T-helper 17 cell (primary cell): ENCODE results near the gene EMC6. TPM values are rescaled to one million over a fixed set of nuclear protein-coding genes. Genes with fewer than 3 reads are reported as not detected.
A peak's percentile ranks its signal among the peaks of the same experiment; 100 is the strongest.

Source experiments
- ATAC-seq: fragments of 150-1000 bp; cut with Tn5 transposase; 2 replicates; pipeline ENCODE4 v1.10.0; 2021; ENCODE audit warnings: mild to moderate bottlenecking, moderate library complexity
- DNase-seq, 3 donors: peaks; one replicate each; pipeline versions ENCODE4 v3.0.0 to v3.0.0-alpha.2; 2020 to 2021
- H3K9me3 ChIP-seq: one replicate; pipeline ENCODE4 v1.7.0; 2013; ENCODE audit warnings: low read length, mild to moderate bottlenecking; ENCODE audit not compliant: control insufficient read depth, poor library complexity, severe bottlenecking
- H3K27ac Mint-ChIP-seq: one replicate; pipeline ENCODE4 v1.8.0; 2022; ENCODE audit warnings: mild to moderate bottlenecking, moderate library complexity, mixed read lengths
- H3K27me3 Mint-ChIP-seq: one replicate; pipeline ENCODE4 v1.8.0; 2022; ENCODE audit warnings: mixed read lengths
- H3K36me3 Mint-ChIP-seq: one replicate; pipeline ENCODE4 v1.8.0; 2022; ENCODE audit warnings: low read depth, mixed read lengths
- H3K4me1 Mint-ChIP-seq: one replicate; pipeline ENCODE4 v1.8.0; 2022; ENCODE audit warnings: mild to moderate bottlenecking, mixed read lengths
- H3K4me3 Mint-ChIP-seq: one replicate; pipeline ENCODE4 v1.8.0; 2022; ENCODE audit warnings: mild to moderate bottlenecking, moderate library complexity, mixed read lengths
- total RNA-seq, 4 donors: library from RNA in 2 of 4; stranded (reverse) in 2 of 4; gene quantifications; one replicate each; pipeline ENCODE4 v1.2.3 and lab custom pipeline; 2022 to 2026

The EMC6 gene
- total RNA-seq, 2 donors from 2014 or later = 23.0 to 28.7 TPM

GRCh38 chr17:3718201-3718600, 49.6 kb downstream of the EMC6 start:
- Mint-ChIP-seq H3K4me1 (peaks cover 19% of the 10 kb centered on the region), H3K36me3 (peaks cover 4% of the 10 kb centered on the region), H3K4me3 (no peak overlapping the region), H3K27ac (peak overlapping the region; percentile 53), H3K27me3 (no peaks in the 10 kb centered on the region)
- ATAC-seq = no peak
- no peak for DNase-seq
- H3K9me3 ChIP-seq = no peaks in the 10 kb centered on the region

- no peaks in the 10 kb centered on the region for H3K27me3 Mint-ChIP-seq
- no peak for ATAC-seq
- no peak for DNase-seq
- no peak overlapping the region for H3K27ac Mint-ChIP-seq
- H3K4me3 Mint-ChIP-seq = no peak overlapping the region
- H3K9me3 ChIP-seq = no peaks in the 10 kb centered on the region
- peaks cover 4% of the 10 kb centered on the region for H3K36me3 Mint-ChIP-seq
- peaks cover 19% of the 10 kb centered on the region for H3K4me1 Mint-ChIP-seq
Observed at GRCh38 chr17:3719265-3719664, 50.7 kb downstream of the EMC6 start.

Other genes with a start within 250 kb of the EMC6 start
- gene OR1E2, start 235.0 kb upstream of the EMC6 start, total RNA-seq = not detected
- under 1 TPM in 1 of 2 donors, not detected in 1; 0.22 TPM for gene SPATA22, start 197.0 kb upstream of the EMC6 start, total RNA-seq
- not detected for gene ASPA, start 192.8 kb upstream of the EMC6 start, total RNA-seq
- gene TRPV3, start 111.0 kb upstream of the EMC6 start, total RNA-seq = under 1 TPM; 0.27 to 0.55 TPM
- 1 to 10 TPM; 3.2 to 4.0 TPM for gene TRPV1, start 59.4 kb upstream of the EMC6 start, total RNA-seq
- gene SHPK, start 32.6 kb upstream of the EMC6 start, total RNA-seq = 1 to 10 TPM; 5.3 to 6.4 TPM
- 1 to 10 TPM; 6.9 to 7.4 TPM for gene CTNS, start 32.1 kb upstream of the EMC6 start, total RNA-seq
- 10 to 100 TPM in 1 of 2 donors, 1 to 10 TPM in 1; 9.1 to 32.9 TPM for gene TAX1BP3, start 234 bp upstream of the EMC6 start, total RNA-seq
- 10 to 100 TPM; 21.8 to 34.2 TPM for gene P2RX5, start 27.3 kb downstream of the EMC6 start, total RNA-seq
- under 1 TPM; 0.22 to 0.31 TPM for gene HASPIN, start 55.1 kb downstream of the EMC6 start, total RNA-seq
- gene ITGAE, start 132.4 kb downstream of the EMC6 start, total RNA-seq = 10 to 100 TPM; 10.2 to 14.3 TPM
- gene NCBP3, start 177.4 kb downstream of the EMC6 start, total RNA-seq = 10 to 100 TPM; 37.0 to 42.9 TPM
- gene CAMKK1, start 224.2 kb downstream of the EMC6 start, total RNA-seq = 1 to 10 TPM; 5.8 to 5.9 TPM
- 10 to 100 TPM in 1 of 2 donors, 1 to 10 TPM in 1; 4.2 to 15.0 TPM for gene P2RX1, start 247.7 kb downstream of the EMC6 start, total RNA-seq